ENCODE measurements around the gene ARF4. TPM values are rescaled to one million over a fixed set of nuclear protein-coding genes. Genes with fewer than 3 reads are reported as not detected.

Gene ARF4
- total RNA-seq (37.5 and 38.1 TPM in 2 replicates), polyA plus RNA-seq (30.2 and 65.4 TPM in 2 replicates), polyA minus RNA-seq (38.2 and 92.3 TPM in 2 replicates)
- 53.2 TPM for total RNA-seq (2013)

DNA sequence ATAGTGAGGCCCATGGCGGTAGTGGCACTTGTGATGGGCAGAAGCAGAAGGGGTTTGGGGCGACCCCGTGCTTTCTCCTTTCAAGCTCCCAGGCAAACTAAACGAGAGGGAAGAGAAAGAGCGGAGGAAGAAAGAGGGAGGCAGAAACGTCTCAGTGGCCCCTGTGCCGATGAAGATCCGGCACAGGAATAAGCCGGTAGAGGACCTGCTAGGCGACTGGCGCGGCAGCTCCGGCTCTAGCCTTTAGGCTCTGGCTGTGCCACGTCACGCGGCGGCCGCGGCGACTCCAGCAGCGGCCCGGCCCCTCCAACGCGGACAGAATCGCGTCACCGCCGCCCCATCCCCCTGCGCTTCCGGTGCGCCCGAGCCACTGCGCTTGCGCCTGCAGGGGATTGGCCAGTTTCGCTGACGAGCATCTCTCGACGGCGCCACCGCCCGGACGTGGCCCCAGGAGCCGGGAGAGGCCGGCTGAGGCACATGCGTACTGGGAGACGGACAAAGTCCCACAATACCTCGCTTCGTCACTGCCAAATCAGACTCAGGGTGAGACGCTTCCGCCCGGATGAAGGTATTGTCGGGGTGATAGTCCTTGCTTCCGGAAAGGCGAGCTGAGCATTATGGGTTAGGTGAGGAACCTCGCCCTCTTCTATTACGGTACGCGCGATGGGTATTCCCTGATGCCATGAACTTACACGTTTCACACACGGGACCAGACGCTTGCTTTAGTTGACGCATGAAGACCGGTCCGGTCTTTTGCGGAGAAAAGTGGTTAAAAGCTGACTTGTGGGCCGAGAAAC lies at the start of gene ARF4:
Gene ARF4 (minus strand): TSS at position 218 of the 797 bp plus-strand sequence. CDS start 204 bp downstream, at position 14.
- DNase-seq (peak; percentile 100), ATAC-seq (ENCODE audit: low read depth) (peak; percentile 88)
- H3K27me3 Mint-ChIP-seq, result no peaks in the 10 kb centered on the region
- Histone ChIP-seq H3K27ac (ENCODE audit: low read length in 2 of 2) (peak within 1 kb of the TSS; percentile 98), H3K79me2 (ENCODE audit: control insufficient read depth, insufficient read depth, low read length) (peaks cover 66% of the 10 kb centered on the region), H3K27me3 (replicated peaks in 1 of 4; ENCODE audit: control extremely low read depth in 1 of 4, control insufficient read depth in 3 of 4, insufficient read depth in 4 of 4, low read length in 3 of 4) (no peaks in the 10 kb centered on the region), H4K20me1 (ENCODE audit: control insufficient read depth, insufficient read depth, low read length, poor library complexity, severe bottlenecking) (peaks cover 20% of the 10 kb centered on the region), H3K9ac (ENCODE audit: low read length) (peak within 1 kb of the TSS; percentile 96), H3K4me2 (replicated peaks; ENCODE audit: low read depth, low read length, poor library complexity, severe bottlenecking) (peak within 1 kb of the TSS; percentile 93), H3K36me3 (replicated peaks in 1 of 2; ENCODE audit: control extremely low read depth in 1 of 2, control insufficient read depth in 1 of 2, extremely low read depth in 1 of 2, insufficient read depth in 2 of 2, low read length in 1 of 2) (peaks cover 2 to 7% of the 10 kb centered on the region in 2 experiments), H2AFZ (ENCODE audit: insufficient read depth, low read depth, low read length, poor library complexity, severe bottlenecking) (peak within 1 kb of the TSS; percentile 68), H3K4me3 (ENCODE audit: control extremely low read depth in 1 of 5, extremely low read depth in 1 of 5, insufficient read depth in 1 of 5, low read depth in 2 of 5, low read length in 4 of 5) (peak within 1 kb of the TSS; percentile 67 to 99 (median 90)), H3K4me1 (ENCODE audit: control insufficient read depth in 2 of 2, insufficient read depth in 2 of 2, low read length in 2 of 2) (peaks cover 29 to 34% of the 10 kb centered on the region in 2 donors), H3K9me3 (ENCODE audit: control extremely low read depth in 1 of 3, control insufficient read depth in 2 of 3, insufficient read depth in 1 of 3, low read length in 2 of 3) (no peaks in the 10 kb centered on the region)
- ChIA-PET CTCF (interaction anchor here (1.0 to 3.4 kb wide), 3 partner anchors 41 to 159 kb away, joined by 3 to 16 read pairs (median 8); partner anchors contain the start of genes PDE12 and SLMAP), POLR2A (interaction anchor here (0.7 to 3.2 kb wide), 6 partner anchors 39 to 641 kb away, joined by 3 to 26 read pairs (median 5); partner anchors contain the start of genes PDE12 and SLMAP)
- H3K4me3 Mint-ChIP-seq, result peak within 1 kb of the TSS; percentile 96
- peak within 1 kb of the TSS; percentile 97 for H3K27ac Mint-ChIP-seq
- H3K4me1 Mint-ChIP-seq, result peaks cover 47% of the 10 kb centered on the region
- WGBS (ENCODE audit: insufficient coverage), result under 1% methylated on average over 63 of the region's 67 CpGs
- intact Hi-C loops (cut with micrococcal nuclease), result loop anchor here (1.0 to 10.0 kb wide), 8 partner anchors 41 to 915 kb away; partner anchors contain the start of genes APPL1, DENND6A, PDE12 and SLMAP
- TF ChIP-seq EZH2 (IDR thresholded peaks at IDR 0.05; ENCODE audit: borderline replicate concordance, insufficient read depth, low read depth, low read length, poor library complexity, severe bottlenecking), result no peak
- TF ChIP-seq, protein P1, sequence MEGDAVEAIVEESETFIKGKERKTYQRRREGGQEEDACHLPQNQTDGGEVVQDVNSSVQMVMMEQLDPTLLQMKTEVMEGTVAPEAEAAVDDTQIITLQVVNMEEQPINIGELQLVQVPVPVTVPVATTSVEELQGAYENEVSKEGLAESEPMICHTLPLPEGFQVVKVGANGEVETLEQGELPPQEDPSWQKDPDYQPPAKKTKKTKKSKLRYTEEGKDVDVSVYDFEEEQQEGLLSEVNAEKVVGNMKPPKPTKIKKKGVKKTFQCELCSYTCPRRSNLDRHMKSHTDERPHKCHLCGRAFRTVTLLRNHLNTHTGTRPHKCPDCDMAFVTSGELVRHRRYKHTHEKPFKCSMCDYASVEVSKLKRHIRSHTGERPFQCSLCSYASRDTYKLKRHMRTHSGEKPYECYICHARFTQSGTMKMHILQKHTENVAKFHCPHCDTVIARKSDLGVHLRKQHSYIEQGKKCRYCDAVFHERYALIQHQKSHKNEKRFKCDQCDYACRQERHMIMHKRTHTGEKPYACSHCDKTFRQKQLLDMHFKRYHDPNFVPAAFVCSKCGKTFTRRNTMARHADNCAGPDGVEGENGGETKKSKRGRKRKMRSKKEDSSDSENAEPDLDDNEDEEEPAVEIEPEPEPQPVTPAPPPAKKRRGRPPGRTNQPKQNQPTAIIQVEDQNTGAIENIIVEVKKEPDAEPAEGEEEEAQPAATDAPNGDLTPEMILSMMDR (IDR thresholded peaks at IDR 0.05), result peak; percentile 17
- H3K9me3 Mint-ChIP-seq (ENCODE audit: insufficient read depth), result no peaks in the 10 kb centered on the region

DNA sequence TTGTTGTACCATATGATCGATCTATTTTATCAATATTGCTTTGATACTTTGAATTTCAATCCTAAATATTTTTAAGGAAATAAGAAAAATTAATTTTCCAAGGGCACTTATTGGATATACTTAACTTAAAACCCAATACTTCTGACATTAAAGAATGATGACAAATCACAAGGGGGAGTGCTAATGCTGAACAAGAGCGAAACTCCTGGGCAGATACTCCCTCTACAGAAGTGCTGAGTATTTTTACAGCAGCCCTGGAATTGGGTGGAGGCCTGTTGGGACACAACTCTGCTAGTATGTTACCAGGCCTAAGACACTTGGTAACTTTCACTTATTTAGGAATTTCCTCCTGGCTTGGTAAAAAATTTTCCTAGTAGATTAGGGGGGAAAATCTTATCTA lies 49.6 kb upstream of the ARF4 start:
- ATAC-seq (ENCODE audit: low read depth), result peak; percentile 21
- Histone ChIP-seq H3K9ac (ENCODE audit: low read length) (no peak overlapping the region), H3K4me2 (replicated peaks; ENCODE audit: low read depth, low read length, poor library complexity, severe bottlenecking) (no peak overlapping the region), H2AFZ (ENCODE audit: insufficient read depth, low read depth, low read length, poor library complexity, severe bottlenecking) (no peak overlapping the region), H3K79me2 (ENCODE audit: control insufficient read depth, insufficient read depth, low read length) (peaks cover 3% of the 10 kb centered on the region), H3K9me3 (ENCODE audit: control extremely low read depth in 1 of 3, control insufficient read depth in 2 of 3, insufficient read depth in 1 of 3, low read length in 2 of 3) (peaks cover 0 to 6% (median 0%) of the 10 kb centered on the region in 3 donors), H3K36me3 (replicated peaks in 1 of 2; ENCODE audit: control extremely low read depth in 1 of 2, control insufficient read depth in 1 of 2, extremely low read depth in 1 of 2, insufficient read depth in 2 of 2, low read length in 1 of 2) (peaks cover 5 to 42% of the 10 kb centered on the region in 2 experiments), H3K4me3 (ENCODE audit: control extremely low read depth in 1 of 5, extremely low read depth in 1 of 5, insufficient read depth in 1 of 5, low read depth in 2 of 5, low read length in 4 of 5) (no peak overlapping the region), H3K27ac (ENCODE audit: low read length in 2 of 2) (peak overlapping the region in 1 of 2 donors; percentile 64), H3K27me3 (replicated peaks in 1 of 4; ENCODE audit: control extremely low read depth in 1 of 4, control insufficient read depth in 3 of 4, insufficient read depth in 4 of 4, low read length in 3 of 4) (no peaks in the 10 kb centered on the region), H3K4me1 (ENCODE audit: control insufficient read depth in 2 of 2, insufficient read depth in 2 of 2, low read length in 2 of 2) (peaks cover 3 to 5% of the 10 kb centered on the region in 2 donors), H4K20me1 (ENCODE audit: control insufficient read depth, insufficient read depth, low read length, poor library complexity, severe bottlenecking) (no peaks in the 10 kb centered on the region)
- Mint-ChIP-seq H3K27me3 (no peaks in the 10 kb centered on the region), H3K4me1 (peaks cover 10% of the 10 kb centered on the region), H3K4me3 (no peak overlapping the region), H3K27ac (no peak overlapping the region), H3K9me3 (ENCODE audit: insufficient read depth) (peaks cover 15% of the 10 kb centered on the region)
- WGBS (ENCODE audit: insufficient coverage), result 100% methylated on average over 1 of the region's 2 CpGs
- POLR2A ChIA-PET, result no interaction called here
- no peak for TF ChIP-seq EZH2 (IDR thresholded peaks at IDR 0.05; ENCODE audit: borderline replicate concordance, insufficient read depth, low read depth, low read length, poor library complexity, severe bottlenecking)
- TF ChIP-seq, protein P1 (IDR thresholded peaks at IDR 0.05), result peak; percentile 13
- CTCF ChIA-PET, result no interaction called here
- intact Hi-C loops (cut with micrococcal nuclease), result no loop called here
- DNase-seq, result no peak

Measured in B cell (primary cell).